Astrocyte (in vitro differentiated cells and primary cell): ENCODE results near the gene CHMP6. TPM values are rescaled to one million over a fixed set of nuclear protein-coding genes. Genes with fewer than 3 reads are reported as not detected.

Experiments used
- DNase-seq: peaks from one replicate; pipeline ENCODE4 v3.0.0-alpha.2; 2010; ENCODE audit warnings: low read depth
- FAIRE-seq: peaks from 2 replicates; lab custom pipeline; 2011; peaks lifted over from hg19 to GRCh38; lab: Jason Lieb, UNC
- H2AFZ ChIP-seq: 2 replicates; pipeline ENCODE4 v1.6.0; 2012; ENCODE audit warnings: low read depth, low read length, inconsistent platforms
- H3K27ac ChIP-seq: 2 replicates; pipeline ENCODE4 v1.5.1; 2011; ENCODE audit warnings: low read depth, low read length, inconsistent platforms
- H3K27me3 ChIP-seq: 2 replicates; pipeline ENCODE4 v1.6.0; 2011; ENCODE audit warnings: low read length, inconsistent platforms; ENCODE audit not compliant: insufficient read depth
- H3K36me3 ChIP-seq: 2 replicates; pipeline ENCODE4 v1.5.1; 2011; ENCODE audit warnings: low read length, inconsistent platforms; ENCODE audit not compliant: insufficient read depth
- H3K4me1 ChIP-seq: 2 replicates; pipeline ENCODE4 v1.5.1; 2011; ENCODE audit warnings: low read length, inconsistent platforms; ENCODE audit not compliant: insufficient read depth
- H3K4me2 ChIP-seq: 2 replicates; pipeline ENCODE4 v1.6.0; 2012; ENCODE audit warnings: low read length, inconsistent platforms
- H3K4me3 ChIP-seq: 2 replicates; pipeline ENCODE4 v1.5.1; 2011; ENCODE audit warnings: low read depth, mild to moderate bottlenecking, low read length, inconsistent platforms; ENCODE audit not compliant: insufficient read depth
- H3K79me2 ChIP-seq: 2 replicates; pipeline ENCODE4 v1.6.0; 2012; ENCODE audit warnings: mild to moderate bottlenecking, low read length, inconsistent platforms; ENCODE audit not compliant: insufficient read depth
- H3K9ac ChIP-seq: 2 replicates; pipeline ENCODE4 v1.6.0; 2012; ENCODE audit warnings: mild to moderate bottlenecking, low read length, inconsistent platforms
- H3K9me3 ChIP-seq: 2 replicates; pipeline ENCODE4 v1.5.1; 2012; ENCODE audit warnings: low read depth, mild to moderate bottlenecking, low read length, inconsistent platforms; ENCODE audit not compliant: insufficient read depth
- H4K20me1 ChIP-seq: 2 replicates; pipeline ENCODE4 v1.6.0; 2012; ENCODE audit warnings: low read length, inconsistent platforms; ENCODE audit not compliant: insufficient read depth
- H3K27ac Mint-ChIP-seq: one replicate; pipeline ENCODE4 v1.8.0; 2021; ENCODE audit warnings: mild to moderate bottlenecking, mixed read lengths; ENCODE audit not compliant: unreplicated experiment
- H3K27me3 Mint-ChIP-seq: one replicate; pipeline ENCODE4 v1.8.0; 2021; ENCODE audit warnings: low read depth, mixed read lengths; ENCODE audit not compliant: unreplicated experiment
- H3K36me3 Mint-ChIP-seq: one replicate; pipeline ENCODE4 v1.8.0; 2021; ENCODE audit warnings: low read depth, mixed read lengths; ENCODE audit not compliant: unreplicated experiment
- H3K4me1 Mint-ChIP-seq: one replicate; pipeline ENCODE4 v1.8.0; 2021; ENCODE audit warnings: low read depth, mixed read lengths; ENCODE audit not compliant: unreplicated experiment
- H3K4me3 Mint-ChIP-seq: one replicate; pipeline ENCODE4 v1.8.0; 2021; ENCODE audit warnings: mild to moderate bottlenecking, moderate library complexity, mixed read lengths; ENCODE audit not compliant: unreplicated experiment
- H3K9me3 Mint-ChIP-seq: one replicate; pipeline ENCODE4 v1.8.0; 2021; ENCODE audit warnings: mild to moderate bottlenecking, mixed read lengths; ENCODE audit not compliant: unreplicated experiment
- EZH2 ChIP-seq: IDR thresholded peaks from 2 replicates; pipeline ENCODE4 v1.6.1; 2012; ENCODE audit warnings: mild to moderate bottlenecking, low read length, inconsistent platforms; ENCODE audit not compliant: insufficient read depth
- total RNA-seq: library from RNA; stranded (reverse); gene quantifications from 2 replicates; pipeline ENCODE4 v1.2.1, GENCODE V29; 2021
- TF ChIP-seq, protein P1 (sequence below): IDR thresholded peaks from 2 replicates; pipeline ENCODE4 v1.5.1; 2011; ENCODE audit warnings: low read depth, mild to moderate bottlenecking, inconsistent platforms, low read length, moderate library complexity; ENCODE audit not compliant: insufficient read depth

The CHMP6 gene
- total RNA-seq, 1 donor from 2014 or later, result 19.0 TPM

- no peaks in the 10 kb centered on the region for H4K20me1 ChIP-seq
- DNase-seq (no peak), FAIRE-seq (no peak)
- no peak overlapping the region for H3K4me3 ChIP-seq
- no peaks in the 10 kb centered on the region for H3K9me3 Mint-ChIP-seq
- no peaks in the 10 kb centered on the region for H3K27me3 ChIP-seq
- no peak overlapping the region for H3K27ac Mint-ChIP-seq
- H3K4me2 ChIP-seq, result no peak overlapping the region
- H3K9me3 ChIP-seq, result no peaks in the 10 kb centered on the region
- H3K4me1 Mint-ChIP-seq, result no peaks in the 10 kb centered on the region
- no peak for TF ChIP-seq EZH2
- TF ChIP-seq, protein P1, sequence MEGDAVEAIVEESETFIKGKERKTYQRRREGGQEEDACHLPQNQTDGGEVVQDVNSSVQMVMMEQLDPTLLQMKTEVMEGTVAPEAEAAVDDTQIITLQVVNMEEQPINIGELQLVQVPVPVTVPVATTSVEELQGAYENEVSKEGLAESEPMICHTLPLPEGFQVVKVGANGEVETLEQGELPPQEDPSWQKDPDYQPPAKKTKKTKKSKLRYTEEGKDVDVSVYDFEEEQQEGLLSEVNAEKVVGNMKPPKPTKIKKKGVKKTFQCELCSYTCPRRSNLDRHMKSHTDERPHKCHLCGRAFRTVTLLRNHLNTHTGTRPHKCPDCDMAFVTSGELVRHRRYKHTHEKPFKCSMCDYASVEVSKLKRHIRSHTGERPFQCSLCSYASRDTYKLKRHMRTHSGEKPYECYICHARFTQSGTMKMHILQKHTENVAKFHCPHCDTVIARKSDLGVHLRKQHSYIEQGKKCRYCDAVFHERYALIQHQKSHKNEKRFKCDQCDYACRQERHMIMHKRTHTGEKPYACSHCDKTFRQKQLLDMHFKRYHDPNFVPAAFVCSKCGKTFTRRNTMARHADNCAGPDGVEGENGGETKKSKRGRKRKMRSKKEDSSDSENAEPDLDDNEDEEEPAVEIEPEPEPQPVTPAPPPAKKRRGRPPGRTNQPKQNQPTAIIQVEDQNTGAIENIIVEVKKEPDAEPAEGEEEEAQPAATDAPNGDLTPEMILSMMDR, result no peak
- H3K4me3 Mint-ChIP-seq, result no peak overlapping the region
- no peaks in the 10 kb centered on the region for H3K79me2 ChIP-seq
- H3K36me3 Mint-ChIP-seq, result peaks cover 4% of the 10 kb centered on the region
- H3K27ac ChIP-seq, result no peak overlapping the region
- no peaks in the 10 kb centered on the region for H3K27me3 Mint-ChIP-seq
- no peaks in the 10 kb centered on the region for H3K36me3 ChIP-seq
- H3K4me1 ChIP-seq, result peaks cover 9% of the 10 kb centered on the region
- no peak overlapping the region for H2AFZ ChIP-seq
- H3K9ac ChIP-seq, result no peak overlapping the region
Measured at GRCh38 chr17:80960037-80960796, 31.4 kb upstream of the CHMP6 start.

- H3K79me2 ChIP-seq, result no peaks in the 10 kb centered on the region
- H2AFZ ChIP-seq, result no peak overlapping the region
- H3K9me3 Mint-ChIP-seq, result no peaks in the 10 kb centered on the region
- TF ChIP-seq, protein P1, result no peak
- TF ChIP-seq EZH2, result no peak
- H3K27me3 ChIP-seq, result no peaks in the 10 kb centered on the region
- no peaks in the 10 kb centered on the region for H3K9me3 ChIP-seq
- H3K27ac ChIP-seq, result no peak overlapping the region
- no peaks in the 10 kb centered on the region for H3K36me3 ChIP-seq
- DNase-seq, result no peak
- no peak overlapping the region for H3K27ac Mint-ChIP-seq
- no peak overlapping the region for H3K4me2 ChIP-seq
- H3K36me3 Mint-ChIP-seq, result no peaks in the 10 kb centered on the region
- H3K9ac ChIP-seq, result no peak overlapping the region
- FAIRE-seq, result no peak
- H3K4me1 ChIP-seq, result peaks cover 9% of the 10 kb centered on the region
- no peak overlapping the region for H3K4me3 ChIP-seq
- H3K4me1 Mint-ChIP-seq, result no peaks in the 10 kb centered on the region
- no peak overlapping the region for H3K4me3 Mint-ChIP-seq
- no peaks in the 10 kb centered on the region for H4K20me1 ChIP-seq
- no peaks in the 10 kb centered on the region for H3K27me3 Mint-ChIP-seq
Measured at GRCh38 chr17:80960797-80961452, 30.7 kb upstream of the CHMP6 start.
